ENCODE measurements around the gene TDRD1. TPM values are rescaled to one million over a fixed set of nuclear protein-coding genes. Genes with fewer than 3 reads are reported as not detected.
"Not testable (repeated sequence)": the region's sequence is repeated elsewhere in the genome, so short reads cannot be mapped to it uniquely, and the experiment has no call there.

Gene TDRD1
- total and polyA plus RNA-seq, 9 of the 15 experiments (the other 6 are each of a cell fraction or from before 2014, with no cell fraction given): not detected

DNA sequence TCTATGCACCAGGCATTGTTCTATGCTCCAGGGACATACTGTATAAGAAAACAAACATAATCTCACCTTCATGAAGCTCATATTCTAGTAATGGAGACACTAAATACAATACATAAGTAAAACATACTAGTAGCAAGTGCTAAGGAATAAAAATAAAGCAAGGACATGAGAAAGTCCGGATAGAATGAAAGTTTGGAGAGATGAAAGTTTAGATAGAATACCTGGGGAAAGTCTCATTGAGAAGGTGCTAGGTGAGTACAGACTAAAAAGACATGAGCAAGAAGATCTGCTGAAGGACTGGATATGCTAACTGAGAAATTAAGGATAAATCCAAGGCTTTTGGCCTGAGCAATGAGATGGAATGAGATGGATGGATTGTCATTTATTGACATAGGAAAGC is 39.1 kb upstream of the TDRD1 start (continued):
- TF ChIP-seq, protein P1, sequence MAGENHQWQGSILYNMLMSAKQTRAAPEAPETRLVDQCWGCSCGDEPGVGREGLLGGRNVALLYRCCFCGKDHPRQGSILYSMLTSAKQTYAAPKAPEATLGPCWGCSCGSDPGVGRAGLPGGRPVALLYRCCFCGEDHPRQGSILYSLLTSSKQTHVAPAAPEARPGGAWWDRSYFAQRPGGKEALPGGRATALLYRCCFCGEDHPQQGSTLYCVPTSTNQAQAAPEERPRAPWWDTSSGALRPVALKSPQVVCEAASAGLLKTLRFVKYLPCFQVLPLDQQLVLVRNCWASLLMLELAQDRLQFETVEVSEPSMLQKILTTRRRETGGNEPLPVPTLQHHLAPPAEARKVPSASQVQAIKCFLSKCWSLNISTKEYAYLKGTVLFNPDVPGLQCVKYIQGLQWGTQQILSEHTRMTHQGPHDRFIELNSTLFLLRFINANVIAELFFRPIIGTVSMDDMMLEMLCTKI (IDR thresholded peaks at IDR 0.05; ENCODE audit: partially characterized antibody): no peak
- TF ChIP-seq ZNF717 (CRISPR knock-in tag; IDR thresholded peaks at IDR 0.05): no peak
- no peak for TF ChIP-seq POLR2H (tag; IDR thresholded peaks at IDR 0.05; ENCODE audit: low read depth)
- TF ChIP-seq, protein P2, sequence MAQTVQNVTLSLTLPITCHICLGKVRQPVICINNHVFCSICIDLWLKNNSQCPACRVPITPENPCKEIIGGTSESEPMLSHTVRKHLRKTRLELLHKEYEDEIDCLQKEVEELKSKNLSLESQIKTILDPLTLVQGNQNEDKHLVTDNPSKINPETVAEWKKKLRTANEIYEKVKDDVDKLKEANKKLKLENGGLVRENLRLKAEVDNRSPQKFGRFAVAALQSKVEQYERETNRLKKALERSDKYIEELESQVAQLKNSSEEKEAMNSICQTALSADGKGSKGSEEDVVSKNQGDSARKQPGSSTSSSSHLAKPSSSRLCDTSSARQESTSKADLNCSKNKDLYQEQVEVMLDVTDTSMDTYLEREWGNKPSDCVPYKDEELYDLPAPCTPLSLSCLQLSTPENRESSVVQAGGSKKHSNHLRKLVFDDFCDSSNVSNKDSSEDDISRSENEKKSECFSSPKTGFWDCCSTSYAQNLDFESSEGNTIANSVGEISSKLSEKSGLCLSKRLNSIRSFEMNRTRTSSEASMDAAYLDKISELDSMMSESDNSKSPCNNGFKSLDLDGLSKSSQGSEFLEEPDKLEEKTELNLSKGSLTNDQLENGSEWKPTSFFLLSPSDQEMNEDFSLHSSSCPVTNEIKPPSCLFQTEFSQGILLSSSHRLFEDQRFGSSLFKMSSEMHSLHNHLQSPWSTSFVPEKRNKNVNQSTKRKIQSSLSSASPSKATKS (CRISPR knock-in tag; IDR thresholded peaks at IDR 0.05): no peak
- no peak for TF ChIP-seq GABPA (tag; conservative IDR thresholded peaks at IDR 0.05; ENCODE audit: low read depth)

DNA sequence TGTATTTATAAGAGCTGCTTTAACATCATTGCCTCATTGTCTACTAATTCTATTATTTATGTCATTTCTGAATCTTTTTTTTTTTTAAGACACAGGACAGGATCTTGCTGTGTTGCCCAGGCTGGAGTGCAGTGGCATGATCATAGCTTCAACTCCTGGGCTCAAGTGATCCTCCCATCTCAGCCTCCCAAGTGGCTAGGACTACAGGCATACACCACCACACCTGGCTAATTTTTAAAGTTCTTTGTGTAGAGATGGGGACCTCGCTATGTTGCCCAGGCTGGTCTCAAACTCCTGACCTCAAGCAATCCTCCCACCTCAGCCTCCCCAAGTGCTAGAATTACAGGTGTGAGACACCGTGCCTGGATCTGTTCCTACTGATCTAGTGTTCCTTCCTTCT is 38.3 kb upstream of the TDRD1 start:
- intact Hi-C loops (cut with micrococcal nuclease); in situ Hi-C loops (cut with MboI); H4K20me1 ChIP-seq (replicated peaks; ENCODE audit: control insufficient read depth, insufficient read depth, low read length); H3K27me3 ChIP-seq (ENCODE audit: control insufficient read depth in 2 of 2, insufficient read depth in 2 of 2, low read length in 2 of 2); POLR2A ChIA-PET; H3K9ac ChIP-seq (ENCODE audit: insufficient read depth in 1 of 2, low read depth in 2 of 2, low read length in 2 of 2); H3K9me1 ChIP-seq (ENCODE audit: control insufficient read depth, insufficient read depth, low read length); H3K4me3 ChIP-seq; H3K9me3 ChIP-seq (replicated peaks; ENCODE audit: control insufficient read depth, insufficient read depth, low read depth, low read length); H3K79me2 ChIP-seq (ENCODE audit: control insufficient read depth, insufficient read depth, low read length); H3K27ac ChIP-seq (ENCODE audit: extremely low read depth, low read depth, low read length); H3K4me1 ChIP-seq (replicated peaks in 1 of 2; ENCODE audit: control insufficient read depth in 2 of 2, insufficient read depth in 2 of 2, low read length in 2 of 2); H2AFZ ChIP-seq (ENCODE audit: low read depth, low read length); BruUV-seq (replicated peaks); FAIRE-seq; ATAC-seq; H3K4me2 ChIP-seq (ENCODE audit: insufficient read depth, low read length); CTCF ChIA-PET (ENCODE audit: low intra/inter-chr PET ratio); DNase-seq (ENCODE audit: extremely low read depth in 1 of 4, low spot score in 3 of 4); H3K36me3 ChIP-seq (ENCODE audit: control insufficient read depth, insufficient read depth, low read length): not testable (repeated sequence)
- 62% methylated on average over 2 of the region's 2 CpGs for WGBS (ENCODE audit: insufficient coverage, low coverage, missing lambda C conversion rate)
